HFF-Myc (cell line): ENCODE results near the gene NQO2.

Source experiments
- DNase-seq: peaks from one replicate; pipeline ENCODE4 v3.0.0-alpha.2; 2011; ENCODE audit warnings: low read depth; ENCODE audit errors: extremely low read depth
- H3K4me3 ChIP-seq: replicated peaks from 2 replicates; pipeline ENCODE4 v1.5.1; 2011; ENCODE audit warnings: low read depth, mild to moderate bottlenecking, control low read depth, low read length
- CTCF ChIP-seq: IDR thresholded peaks from 2 replicates; pipeline ENCODE4 v1.5.1; 2012; ENCODE audit warnings: mild to moderate bottlenecking, low read depth, low read length, control low read depth; ENCODE audit errors: missing control alignments

Gene NQO2

GRCh38 chr6:2982426-2983117, 17.1 kb upstream of the NQO2 start:
- H3K4me3 ChIP-seq, result no peak overlapping the region
- TF ChIP-seq CTCF, result no peak
- no peak for DNase-seq

GRCh38 chr6:2984738-2985406, 14.8 kb upstream of the NQO2 start:
- no peak overlapping the region for H3K4me3 ChIP-seq
- DNase-seq, result no peak
- TF ChIP-seq CTCF, result no peak

GRCh38 chr6:2986722-2987221, 12.9 kb upstream of the NQO2 start:
- peak; percentile 57 for DNase-seq
- H3K4me3 ChIP-seq, result no peak overlapping the region
- no peak for TF ChIP-seq CTCF

GRCh38 chr6:2988094-2988425, 11.6 kb upstream of the NQO2 start:
- DNase-seq, result no peak
- TF ChIP-seq CTCF, result no peak

GRCh38 chr6:2988426-2989331, 11.0 kb upstream of the NQO2 start:
- H3K4me3 ChIP-seq, result peak overlapping the region; percentile 73
- peak; percentile 86 for DNase-seq
- peak; percentile 75 for TF ChIP-seq CTCF

More at GRCh38 chr6:2988094-2988425, 11.6 kb upstream of the NQO2 start:
- H3K4me3 ChIP-seq, result peak overlapping the region; percentile 73

- DNase-seq, result peak; percentile 98
- H3K4me3 ChIP-seq, result peak overlapping the region; percentile 73
- no peak for TF ChIP-seq CTCF
Observed at GRCh38 chr6:2989332-2990247, 10.1 kb upstream of the NQO2 start.
